GM15510 (cell line): ENCODE measurements around the gene PSMF1.

Source experiments
- POLR2A ChIP-seq: IDR thresholded peaks from 3 replicates; pipeline ENCODE4 v1.6.1; 2011; ENCODE audit warnings: borderline replicate concordance; ENCODE audit not compliant: insufficient read length; ENCODE audit errors: extremely low read depth

The PSMF1 gene

GRCh38 chr20:1112908-1113307 lies 5.5 kb upstream of the PSMF1 start:
- TF ChIP-seq POLR2A = no peak

GRCh38 chr20:1118004-1118335 lies 432 bp upstream of the PSMF1 start:
- TF ChIP-seq POLR2A = no peak

DNA sequence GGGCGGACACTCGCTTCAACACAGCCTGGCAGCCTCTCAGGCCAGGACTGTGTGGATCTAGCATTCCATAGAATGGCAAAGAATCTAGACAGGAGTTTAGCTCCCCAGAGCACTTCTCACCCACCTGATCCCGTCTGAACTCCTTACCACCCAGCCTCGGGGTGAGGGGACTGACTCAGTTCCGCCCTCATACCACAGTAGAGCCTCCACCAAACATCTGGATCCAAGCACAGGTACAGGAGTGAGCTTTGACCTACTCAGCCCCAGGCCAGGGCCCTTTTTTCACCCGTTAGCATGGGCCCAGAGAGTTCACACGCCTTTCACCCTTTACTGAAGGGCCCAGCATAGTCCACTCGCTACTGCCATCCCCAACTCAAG lies 715 bp downstream of the PSMF1 start:
- TF ChIP-seq POLR2A = no peak

GRCh38 chr20:1119524-1119923 lies 1.1 kb downstream of the PSMF1 start:
- TF ChIP-seq POLR2A = no peak

DNA sequence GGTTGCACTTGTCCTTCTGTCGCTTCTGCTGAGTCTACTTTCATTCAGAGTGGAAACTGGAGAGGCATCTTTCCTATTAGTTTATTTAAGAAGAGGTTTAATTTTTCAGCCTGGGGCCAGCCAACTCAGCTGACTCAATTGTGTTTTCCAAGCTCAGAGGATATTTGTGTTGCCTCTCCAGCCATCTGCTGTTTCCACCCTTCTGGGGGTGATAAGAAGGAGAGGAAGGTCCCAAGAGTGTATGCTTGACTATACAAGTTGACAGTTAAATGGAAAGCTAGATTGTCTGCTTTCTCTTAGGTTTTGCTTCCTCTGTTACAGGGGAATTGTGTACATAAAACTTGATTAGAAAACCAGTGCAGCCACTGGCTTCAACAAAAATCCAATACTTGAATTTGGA lies 3.0 kb downstream of the PSMF1 start:
- no peak for TF ChIP-seq POLR2A

GRCh38 chr20:1122388-1123315 lies 4.2 kb downstream of the PSMF1 start:
- TF ChIP-seq POLR2A = no peak

- TF ChIP-seq POLR2A = no peak
Observed at GRCh38 chr20:1123666-1124065, 5.3 kb downstream of the PSMF1 start.

DNA sequence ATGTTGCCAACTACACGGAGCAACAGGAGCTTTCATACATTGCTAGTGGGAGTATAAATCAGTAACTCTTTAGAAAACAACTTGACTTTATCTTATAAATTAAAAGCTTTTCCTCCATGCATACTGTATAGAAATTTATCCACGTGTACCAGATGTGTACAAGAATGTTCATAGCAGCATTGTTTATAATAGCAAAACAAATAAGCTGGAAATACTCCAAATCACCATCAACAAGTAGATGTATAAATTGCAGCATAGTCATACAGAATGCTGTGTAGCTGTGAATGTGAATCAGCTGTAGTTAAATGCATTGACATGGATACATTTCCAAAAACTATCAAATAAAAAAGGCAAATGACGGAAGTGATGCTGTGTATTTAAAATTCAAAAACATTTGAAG lies 6.0 kb downstream of the PSMF1 start:
- no peak for TF ChIP-seq POLR2A

GRCh38 chr20:1125277-1125676 lies 6.9 kb downstream of the PSMF1 start:
- TF ChIP-seq POLR2A = no peak

- TF ChIP-seq POLR2A = no peak
Observed at GRCh38 chr20:1127840-1128239, 9.4 kb downstream of the PSMF1 start.

DNA sequence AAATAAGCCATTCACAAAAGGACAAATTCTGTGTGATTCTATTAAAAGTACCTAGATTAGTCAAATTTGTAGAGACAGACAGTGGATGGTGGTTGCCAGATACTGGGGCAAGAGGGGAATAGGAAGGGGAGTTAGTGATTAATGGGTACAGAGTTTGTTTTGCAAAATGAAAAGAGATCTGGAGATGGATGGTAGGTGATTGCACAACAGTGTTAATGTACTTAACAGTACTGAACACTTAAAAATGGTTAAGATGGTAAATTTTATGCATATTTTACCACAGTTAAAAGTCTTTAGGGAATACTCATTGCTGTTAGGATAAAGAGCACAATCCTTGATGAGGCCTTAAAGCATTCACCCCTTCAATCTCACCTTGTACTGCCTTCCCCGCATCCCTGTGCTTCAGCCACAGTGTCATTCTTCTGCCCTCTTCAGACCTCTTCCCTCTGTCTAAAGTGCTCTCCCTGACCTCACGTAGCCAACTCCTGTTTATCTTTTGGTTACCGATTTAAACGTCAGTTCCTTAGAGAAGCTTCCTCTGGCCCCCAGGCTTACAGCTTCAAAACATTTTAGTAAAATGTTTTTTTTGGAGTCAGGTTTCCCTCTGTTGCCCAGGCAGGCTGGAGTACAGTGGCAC lies 11.8 kb downstream of the PSMF1 start:
- no peak for TF ChIP-seq POLR2A

DNA sequence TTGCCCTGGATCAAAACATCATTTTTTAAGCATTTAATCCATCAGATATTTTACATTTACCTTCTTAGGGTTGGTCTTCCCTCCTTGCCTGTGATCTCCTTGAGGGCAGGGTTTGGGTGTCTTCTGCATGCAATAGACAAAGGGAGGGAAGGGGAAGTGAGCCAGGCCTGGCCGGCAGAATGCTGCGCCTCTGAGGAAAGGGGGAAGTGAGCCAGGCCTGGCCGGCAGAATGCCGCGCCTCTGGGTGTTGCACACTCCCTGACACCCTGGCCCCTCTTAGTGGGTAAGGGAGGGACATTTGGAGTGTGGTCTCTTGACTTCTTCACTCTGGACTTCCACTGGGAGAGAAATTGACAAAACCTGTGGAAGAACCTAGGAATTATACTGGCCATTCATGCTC lies 12.4 kb downstream of the PSMF1 start:
- no peak for TF ChIP-seq POLR2A

DNA sequence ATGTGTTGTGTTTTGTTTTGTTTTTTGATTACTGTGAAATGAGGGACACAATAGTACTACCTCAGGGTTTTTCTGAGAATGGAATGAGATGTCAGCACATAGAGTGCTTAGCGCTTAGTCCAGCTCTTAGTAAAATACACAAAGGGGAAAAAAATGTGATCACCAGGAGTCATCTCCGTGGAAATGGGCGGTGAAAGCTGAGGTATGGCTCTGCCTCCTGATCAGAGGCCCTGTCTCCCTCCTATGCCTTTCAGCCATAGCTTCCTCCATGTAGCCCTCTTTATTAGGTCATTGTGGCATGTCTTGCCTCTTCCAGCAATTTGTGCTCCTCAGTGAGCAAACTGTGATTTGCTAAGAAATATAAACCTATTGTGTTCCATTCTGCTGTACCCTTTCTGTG lies 13.0 kb downstream of the PSMF1 start:
- TF ChIP-seq POLR2A = no peak

DNA sequence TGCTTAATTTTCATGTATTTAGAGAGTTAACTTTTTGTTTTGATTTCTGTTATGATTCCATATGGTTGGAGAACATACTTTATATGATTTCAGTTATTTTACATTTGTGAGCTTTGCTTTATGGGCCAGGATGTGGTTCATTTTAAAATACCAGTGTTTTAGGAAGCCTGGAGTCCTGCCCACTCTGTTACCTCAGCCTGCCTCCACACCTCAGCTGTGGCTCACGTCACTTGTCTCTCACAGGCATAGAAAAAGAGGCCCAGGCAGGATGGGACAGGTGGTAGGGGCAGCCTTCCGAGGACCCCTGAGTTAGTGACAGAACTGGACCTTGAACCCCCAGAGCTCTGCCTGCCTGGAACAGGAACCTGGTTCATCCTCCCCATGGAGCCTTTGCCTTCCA lies 16.0 kb downstream of the PSMF1 start:
- TF ChIP-seq POLR2A = no peak

- TF ChIP-seq POLR2A = no peak
Observed at GRCh38 chr20:1134836-1135235, 16.4 kb downstream of the PSMF1 start.

DNA sequence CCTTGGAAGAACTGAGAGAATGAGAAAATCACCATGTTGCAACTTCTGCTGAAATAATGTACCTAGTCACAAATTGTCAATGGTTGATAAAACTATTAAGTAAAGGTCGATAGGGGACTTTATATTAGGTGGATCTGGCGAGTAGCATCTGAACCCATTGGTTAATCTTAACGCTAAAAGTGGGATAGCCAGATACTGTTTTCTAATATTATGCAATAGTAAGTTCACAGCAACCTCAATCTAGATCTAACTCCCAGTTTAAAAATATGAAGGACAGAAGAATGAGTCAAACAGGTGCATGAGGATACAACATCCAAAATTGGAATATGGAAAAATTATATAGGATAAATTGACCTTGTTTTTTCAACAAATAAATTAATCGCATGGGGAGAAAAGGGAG lies 18.8 kb downstream of the PSMF1 start:
- no peak for TF ChIP-seq POLR2A

- TF ChIP-seq POLR2A = no peak
Observed at GRCh38 chr20:1144401-1145172, 26.2 kb downstream of the PSMF1 start.

GRCh38 chr20:1146957-1147356 lies 28.6 kb downstream of the PSMF1 start:
- TF ChIP-seq POLR2A = no peak
